Measurements from ENCODE around the gene PSD2.

PSD2 gene

DNA sequence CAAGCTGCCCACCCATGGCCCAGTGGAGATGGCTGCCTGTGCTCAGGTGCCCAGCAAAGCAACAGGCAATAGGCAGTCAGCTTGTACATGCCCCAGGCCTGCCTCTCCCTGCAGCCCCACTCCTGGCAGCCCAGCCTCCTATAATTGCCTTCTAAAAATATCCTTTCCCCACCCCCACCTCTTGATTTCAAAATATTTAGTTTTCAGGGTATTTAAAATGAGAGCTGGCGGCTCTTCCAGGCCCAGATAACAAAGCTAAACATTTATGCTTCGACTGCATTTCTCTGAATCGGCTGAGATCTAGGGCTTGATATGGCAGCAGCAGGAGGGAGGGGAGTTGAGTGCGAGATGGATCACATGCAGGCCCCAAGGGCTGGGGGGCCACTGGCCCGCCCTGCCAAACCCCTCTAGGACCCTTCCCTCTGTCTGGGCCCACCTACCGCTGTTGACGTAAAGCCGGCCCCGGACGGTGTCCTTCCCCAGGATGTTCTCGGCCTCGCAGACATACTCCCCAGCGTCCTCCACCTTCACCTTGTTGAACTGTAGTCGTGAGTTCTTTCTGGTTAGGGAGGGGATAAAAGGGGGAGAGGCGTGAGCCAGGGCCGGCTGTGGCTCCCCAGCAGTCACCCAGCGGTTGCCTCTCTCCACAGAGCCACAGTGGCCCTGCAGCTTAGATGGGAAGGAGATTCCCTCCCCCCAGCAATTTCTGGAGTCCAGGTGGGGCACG lies 85.0 kb downstream of the PSD2 start:
- no peak for DNase-seq (ENCODE audit: low spot score)

DNA sequence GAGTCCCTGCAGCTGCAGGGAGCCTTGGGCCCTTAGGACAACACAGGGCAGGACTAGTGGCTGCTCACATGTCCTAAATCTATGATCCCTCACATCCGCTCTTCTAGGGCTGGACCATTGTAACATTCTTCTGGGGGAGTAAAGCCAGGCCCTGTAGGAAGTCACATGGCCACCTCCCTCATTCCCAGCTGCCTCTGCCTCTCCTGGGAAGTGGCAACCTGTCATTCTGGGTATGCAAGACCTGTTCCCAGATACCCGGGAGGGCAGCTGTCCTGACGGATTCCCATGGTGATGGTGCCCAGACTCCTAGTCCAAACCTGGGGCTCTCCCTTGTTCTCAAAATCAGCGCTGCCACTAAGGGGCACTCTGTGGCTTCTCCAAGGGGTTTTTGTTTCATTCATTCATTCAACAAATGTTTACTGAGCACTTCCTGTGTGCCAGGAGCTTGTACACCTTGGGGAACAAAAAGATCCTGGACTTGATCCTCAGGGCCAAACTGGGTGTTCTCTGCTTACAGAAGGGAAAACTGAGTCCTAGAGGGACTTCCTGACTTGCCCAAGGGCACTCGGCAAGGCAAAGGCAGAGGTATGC lies 85.6 kb downstream of the PSD2 start:
- no peak for DNase-seq (ENCODE audit: low spot score)

GRCh38 chr5:139882316-139882715 lies 86.7 kb downstream of the PSD2 start:
- DNase-seq (ENCODE audit: low spot score) = no peak

DNA sequence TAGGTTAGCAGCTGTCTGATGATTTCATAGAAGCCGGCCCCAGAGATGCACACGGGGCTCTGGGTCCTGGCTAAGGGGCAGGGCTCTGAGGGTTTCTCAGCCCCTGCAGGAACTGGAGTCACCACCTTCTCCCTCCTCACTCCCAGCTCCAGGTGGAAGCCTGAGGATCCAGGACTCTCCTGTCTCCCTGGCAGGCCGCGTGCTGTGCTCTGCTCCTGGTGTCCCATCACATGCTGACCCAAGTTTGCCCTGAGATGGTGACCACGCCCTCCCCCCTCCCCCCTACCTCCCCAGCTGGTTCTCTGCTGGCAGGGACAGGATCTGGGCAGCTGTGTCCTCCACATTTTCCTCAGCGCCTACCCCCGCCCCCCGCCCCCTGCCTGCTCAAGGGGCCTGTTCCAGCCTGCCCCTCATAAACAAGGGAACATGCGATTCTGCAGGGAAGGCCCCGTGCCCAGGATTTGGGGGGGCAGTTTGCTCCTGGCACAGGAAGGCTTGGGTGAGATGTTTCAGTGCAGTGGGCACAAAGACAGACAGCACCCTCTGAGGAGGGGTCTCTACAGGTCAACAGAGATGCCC lies 87.4 kb downstream of the PSD2 start:
- DNase-seq (ENCODE audit: low spot score) = no peak

DNA sequence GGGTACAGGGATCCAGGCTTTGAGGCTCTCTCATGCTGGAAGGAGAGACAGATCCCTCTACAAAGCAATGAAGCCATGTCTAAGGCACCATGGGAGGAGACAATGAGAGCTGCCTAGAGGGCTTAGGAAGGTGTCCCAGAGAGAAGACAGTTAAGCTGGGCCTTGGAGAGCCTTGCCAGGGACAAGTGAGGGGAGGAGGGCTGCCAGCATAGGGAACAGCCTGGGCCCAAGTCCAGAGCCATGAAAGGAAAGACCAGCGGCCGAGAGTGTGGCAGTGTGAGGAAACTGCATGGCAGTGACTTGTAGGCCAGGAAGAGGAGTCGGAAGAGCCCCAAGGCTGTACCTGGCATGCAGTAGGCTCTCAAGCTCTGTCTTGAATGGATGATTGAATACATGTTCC lies 88.5 kb downstream of the PSD2 start:
- no peak for DNase-seq (ENCODE audit: low spot score)

DNA sequence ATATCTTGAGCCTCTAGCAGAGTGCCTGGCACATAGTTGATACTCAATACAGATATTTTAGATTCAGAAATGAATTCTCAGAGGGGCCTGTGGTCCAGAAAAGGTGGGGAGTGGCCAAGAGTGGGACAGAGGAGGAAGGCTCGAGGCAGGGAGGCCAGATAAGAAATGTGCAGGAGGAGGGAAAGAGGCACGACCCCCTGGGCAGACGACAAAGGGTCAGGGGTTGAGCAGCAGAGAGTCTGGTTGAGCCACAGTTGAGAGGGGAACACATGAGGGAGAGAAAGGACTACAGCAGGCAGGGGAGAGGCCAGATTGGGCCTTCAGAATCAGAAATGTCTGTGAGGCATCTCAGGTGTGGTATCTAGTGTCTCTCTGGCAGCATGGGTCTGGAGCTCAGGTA lies 89.1 kb downstream of the PSD2 start:
- no peak for DNase-seq (ENCODE audit: low spot score)

- no peak for DNase-seq (ENCODE audit: low spot score)
Observed at GRCh38 chr5:139885172-139885856, 89.7 kb downstream of the PSD2 start.

- DNase-seq (ENCODE audit: low spot score) = no peak
Observed at GRCh38 chr5:139885857-139886208, 90.2 kb downstream of the PSD2 start.

- DNase-seq (ENCODE audit: low spot score) = no peak
Observed at GRCh38 chr5:139886213-139886612, 90.6 kb downstream of the PSD2 start.

DNA sequence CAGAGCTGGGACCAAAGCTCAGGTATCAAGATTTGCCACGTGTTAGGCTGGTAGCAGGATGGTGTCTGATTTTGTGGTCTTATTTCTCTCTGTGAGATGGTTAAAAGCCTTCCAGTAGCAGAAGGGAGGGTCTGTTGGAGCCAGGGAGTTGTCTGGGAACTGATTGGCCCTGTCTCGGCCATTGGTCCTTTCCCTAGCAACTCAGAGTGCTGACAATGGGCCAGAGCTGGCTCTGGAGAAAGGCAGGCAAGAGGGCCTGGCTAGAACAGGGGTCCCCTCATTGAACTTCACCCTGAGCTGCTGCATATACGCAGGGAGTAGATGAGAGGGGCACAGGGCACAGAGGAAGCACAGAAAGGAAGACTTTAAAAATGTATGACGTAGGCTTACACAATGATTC lies 92.8 kb downstream of the PSD2 start:
- DNase-seq (ENCODE audit: low spot score) = no peak

GRCh38 chr5:139889410-139889809 lies 93.8 kb downstream of the PSD2 start:
- DNase-seq (ENCODE audit: low spot score) = no peak

- DNase-seq (ENCODE audit: low spot score) = no peak
Observed at GRCh38 chr5:139893873-139894272, 98.3 kb downstream of the PSD2 start.

All from iPS-NIHi11 (cell line).